Karpas-422 (cell line): ENCODE data around the gene COG4. TPM values are rescaled to one million over a fixed set of nuclear protein-coding genes. Genes with fewer than 3 reads are reported as not detected.
A peak's percentile ranks its signal among the peaks of the same experiment; 100 is the strongest.

Source experiments
- DNase-seq: peaks from one replicate; pipeline ENCODE4 v3.0.0-alpha.2; 2015
- H2AFZ ChIP-seq: fragments of 200-600 bp; sonication (generic); 2 replicates; pipeline ENCODE4 v1.6.1; 2014; ENCODE audit warnings: antibody characterized with exemption, low read length, mixed read lengths
- H3K27ac ChIP-seq: fragments of 200-600 bp; sonication (generic); 2 replicates; pipeline ENCODE4 v1.5.1; 2014; ENCODE audit warnings: mild to moderate bottlenecking, low read length, moderate library complexity
- H3K27me3 ChIP-seq: fragments of 200-600 bp; sonication (generic); 2 replicates; pipeline ENCODE4 v1.6.1; 2014; ENCODE audit warnings: low read length, mixed read lengths
- H3K36me3 ChIP-seq: fragments of 200-600 bp; sonication (generic); 2 replicates; pipeline ENCODE4 v1.6.1; 2014; ENCODE audit warnings: low read length, mixed read lengths; ENCODE audit not compliant: insufficient read depth
- H3K4me1 ChIP-seq: fragments of 200-600 bp; sonication (generic); 2 replicates; pipeline ENCODE4 v1.6.1; 2014; ENCODE audit warnings: mild to moderate bottlenecking, low read length, mixed read lengths
- H3K4me2 ChIP-seq: fragments of 200-600 bp; sonication (generic); 2 replicates; pipeline ENCODE4 v1.6.1; 2014; ENCODE audit warnings: low read length, low read depth, mild to moderate bottlenecking; ENCODE audit not compliant: poor library complexity, severe bottlenecking
- H3K4me3 ChIP-seq: fragments of 200-600 bp; sonication (generic); 2 replicates; pipeline ENCODE4 v1.5.1; 2014; ENCODE audit warnings: mild to moderate bottlenecking, antibody characterized with exemption, low read length, mixed read lengths
- H3K79me2 ChIP-seq: fragments of 200-600 bp; sonication (generic); 2 replicates; pipeline ENCODE4 v1.6.1; 2014; ENCODE audit warnings: mild to moderate bottlenecking, low read length, mixed read lengths
- H3K9ac ChIP-seq: fragments of 200-600 bp; sonication (generic); 2 replicates; pipeline ENCODE4 v1.6.0; 2014; ENCODE audit warnings: low read length
- H3K9me2 ChIP-seq: fragments of 200-600 bp; sonication (generic), shearing (Covaris generic); replicated peaks from 2 replicates; pipeline ENCODE4 v1.6.0; 2014; ENCODE audit warnings: mild to moderate bottlenecking, low read length, moderate library complexity; ENCODE audit not compliant: insufficient read depth
- H3K9me3 ChIP-seq: fragments of 300-700, 200-600 bp; sonication (generic); 2 replicates; pipeline ENCODE4 v1.6.1; 2014; ENCODE audit warnings: low read length, mixed read lengths
- H4K20me1 ChIP-seq: fragments of 200-600 bp; sonication (generic); 2 replicates; pipeline ENCODE4 v1.6.1; 2014; ENCODE audit warnings: mild to moderate bottlenecking, antibody characterized with exemption, low read length, low read depth; ENCODE audit not compliant: insufficient read depth
- total RNA-seq: library from RNA; depleted of rRNA; stranded (reverse); fragments of >200 nt; shearing (Covaris generic); gene quantifications from 2 replicates; pipeline ENCODE4 v1.2.3, GENCODE V29; 2014; ENCODE audit warnings: low replicate concordance

The COG4 gene
- total RNA-seq, 1 experiment from 2014 or later: 47.0 TPM

DNA sequence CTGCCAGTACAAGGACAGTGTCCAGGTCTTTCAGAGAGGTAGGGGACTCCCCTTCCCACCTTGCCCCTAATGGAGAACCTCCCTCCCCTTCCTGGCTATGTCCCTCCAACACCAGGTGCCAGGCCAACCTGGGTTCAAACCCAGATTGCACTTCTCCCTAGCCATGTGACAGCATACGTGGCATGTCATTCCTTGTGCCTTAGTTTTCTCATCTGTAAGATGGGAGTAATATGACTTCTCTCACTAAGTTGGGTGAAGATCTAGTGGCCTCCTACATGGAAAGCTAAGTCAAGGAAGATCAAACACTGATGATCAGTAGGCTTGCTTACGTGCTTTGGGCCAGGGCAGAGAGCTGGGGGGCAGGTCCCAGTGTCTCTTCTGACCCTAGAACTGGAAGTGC, 60.1 kb downstream of the COG4 start:
- no peak overlapping the region for H2AFZ ChIP-seq
- H3K36me3 ChIP-seq: no peaks in the 10 kb centered on the region
- H3K4me2 ChIP-seq: no peak overlapping the region
- H3K4me1 ChIP-seq: peaks cover 18% of the 10 kb centered on the region
- H4K20me1 ChIP-seq: no peaks in the 10 kb centered on the region
- H3K9me2 ChIP-seq: no peaks in the 10 kb centered on the region
- no peaks in the 10 kb centered on the region for H3K27me3 ChIP-seq
- no peaks in the 10 kb centered on the region for H3K79me2 ChIP-seq
- H3K4me3 ChIP-seq: no peak overlapping the region
- no peak overlapping the region for H3K27ac ChIP-seq
- no peak overlapping the region for H3K9ac ChIP-seq
- DNase-seq: no peak
- H3K9me3 ChIP-seq: no peaks in the 10 kb centered on the region

DNA sequence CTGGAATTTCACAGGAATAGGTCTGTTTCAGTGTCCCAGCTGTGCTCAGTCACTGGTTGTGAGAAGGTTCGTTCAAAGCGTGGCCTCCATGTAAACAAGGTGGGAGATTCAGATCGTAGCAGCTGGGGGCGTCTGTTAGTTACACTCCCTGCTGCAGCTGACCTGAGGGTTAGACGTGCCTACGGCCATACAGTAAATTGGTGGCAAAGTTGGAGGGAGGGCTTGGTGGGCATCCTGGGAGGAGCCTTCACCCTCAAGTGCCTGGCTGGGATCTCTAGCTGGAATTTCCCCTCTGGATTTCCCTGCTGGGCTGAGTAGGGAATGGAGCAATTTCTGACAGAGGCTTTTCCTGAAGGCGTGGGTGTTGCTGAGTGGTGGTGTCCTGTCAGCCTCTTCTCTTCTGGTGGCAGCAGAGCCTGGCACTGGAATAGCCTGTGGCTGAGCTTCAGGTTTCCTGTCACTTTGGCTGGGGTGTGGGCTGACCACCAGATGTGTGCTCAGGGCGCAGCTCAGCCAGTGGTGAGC, 62.6 kb downstream of the COG4 start:
- H3K27ac ChIP-seq: no peak overlapping the region
- H3K36me3 ChIP-seq: no peaks in the 10 kb centered on the region
- peaks cover 7% of the 10 kb centered on the region; the same call in 1 of the 2 replicates for H3K79me2 ChIP-seq
- peaks cover 23% of the 10 kb centered on the region for H3K4me1 ChIP-seq
- H4K20me1 ChIP-seq: no peaks in the 10 kb centered on the region
- H3K9me3 ChIP-seq: no peaks in the 10 kb centered on the region
- no peaks in the 10 kb centered on the region for H3K9me2 ChIP-seq
- no peak overlapping the region for H2AFZ ChIP-seq
- H3K27me3 ChIP-seq: no peaks in the 10 kb centered on the region
- no peak overlapping the region for H3K9ac ChIP-seq
- DNase-seq: no peak
- H3K4me3 ChIP-seq: no peak overlapping the region
- no peak overlapping the region for H3K4me2 ChIP-seq

DNA sequence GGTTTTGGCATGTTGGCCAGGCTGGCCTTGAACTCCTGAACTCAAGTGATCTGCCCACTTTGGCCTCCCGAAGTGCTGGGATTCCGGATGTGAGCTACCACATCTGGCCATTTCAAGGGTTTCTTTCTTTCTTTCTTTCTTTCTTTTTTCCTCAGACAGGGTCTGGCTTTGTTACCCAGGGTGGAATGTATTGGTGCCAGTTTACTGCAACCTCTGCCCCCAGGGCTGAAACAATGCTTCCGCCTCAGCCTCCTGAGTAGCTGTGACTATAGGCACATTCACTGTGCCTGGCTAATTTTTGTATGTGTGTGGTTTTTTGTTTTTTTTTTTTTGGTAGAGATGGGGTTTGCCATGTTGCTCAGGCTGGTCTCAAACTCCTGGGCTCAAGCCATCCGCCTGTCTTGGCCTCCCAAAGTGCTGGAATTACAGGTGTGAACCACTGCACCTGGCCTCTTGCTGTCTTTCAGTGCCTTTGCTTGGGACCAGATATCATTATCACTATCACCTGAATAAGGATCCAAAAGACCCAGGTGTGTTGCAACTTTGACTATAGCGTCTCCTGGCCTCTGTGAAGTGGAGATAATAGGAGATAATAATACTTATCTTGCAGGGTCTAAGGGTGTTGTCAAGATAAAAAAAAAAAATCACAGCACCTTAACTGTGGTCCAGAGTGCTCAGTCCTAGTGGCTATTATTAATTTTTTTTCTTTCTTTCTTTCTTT, 65.7 kb downstream of the COG4 start:
- no peak overlapping the region for H3K4me3 ChIP-seq
- no peaks in the 10 kb centered on the region for H3K9me3 ChIP-seq
- no peaks in the 10 kb centered on the region for H4K20me1 ChIP-seq
- H3K9ac ChIP-seq: no peak overlapping the region
- H3K27ac ChIP-seq: no peak overlapping the region
- H3K27me3 ChIP-seq: no peaks in the 10 kb centered on the region
- peaks cover 15% of the 10 kb centered on the region for H3K79me2 ChIP-seq
- no peaks in the 10 kb centered on the region for H3K36me3 ChIP-seq
- H3K4me1 ChIP-seq: peaks cover 19% of the 10 kb centered on the region
- no peaks in the 10 kb centered on the region for H3K9me2 ChIP-seq
- DNase-seq: no peak
- H3K4me2 ChIP-seq: no peak overlapping the region
- no peak overlapping the region for H2AFZ ChIP-seq

DNA sequence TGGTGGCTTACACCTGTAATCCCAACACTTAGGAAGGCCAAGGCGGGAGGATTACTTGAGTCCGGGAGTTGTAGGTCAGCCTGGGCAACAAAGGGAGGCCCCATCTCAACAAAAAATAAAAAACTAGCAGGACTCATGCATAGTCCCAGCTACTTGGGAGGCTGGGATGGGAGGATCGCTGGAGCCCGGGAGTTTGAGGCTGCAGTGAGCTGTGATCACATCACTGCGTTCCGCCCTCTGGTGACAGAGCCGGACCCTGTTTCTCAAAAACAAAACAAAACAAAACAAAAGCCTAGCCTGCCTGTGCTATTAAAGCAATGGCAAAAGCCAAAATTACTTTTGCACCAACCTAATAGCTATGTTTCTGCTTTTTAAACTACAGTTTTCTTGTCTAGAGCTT, 67.4 kb downstream of the COG4 start:
- no peak overlapping the region for H3K27ac ChIP-seq
- no peaks in the 10 kb centered on the region for H3K36me3 ChIP-seq
- DNase-seq: no peak
- H2AFZ ChIP-seq: no peak overlapping the region
- H3K9me3 ChIP-seq: no peaks in the 10 kb centered on the region
- H3K79me2 ChIP-seq: peaks cover 15% of the 10 kb centered on the region
- H4K20me1 ChIP-seq: no peaks in the 10 kb centered on the region
- H3K4me3 ChIP-seq: no peak overlapping the region; the same call in 1 of the 2 replicates
- H3K9ac ChIP-seq: no peak overlapping the region
- H3K4me1 ChIP-seq: peaks cover 19% of the 10 kb centered on the region
- peak overlapping the region; percentile 73 for H3K4me2 ChIP-seq
- H3K9me2 ChIP-seq: no peaks in the 10 kb centered on the region
- no peaks in the 10 kb centered on the region for H3K27me3 ChIP-seq

DNA sequence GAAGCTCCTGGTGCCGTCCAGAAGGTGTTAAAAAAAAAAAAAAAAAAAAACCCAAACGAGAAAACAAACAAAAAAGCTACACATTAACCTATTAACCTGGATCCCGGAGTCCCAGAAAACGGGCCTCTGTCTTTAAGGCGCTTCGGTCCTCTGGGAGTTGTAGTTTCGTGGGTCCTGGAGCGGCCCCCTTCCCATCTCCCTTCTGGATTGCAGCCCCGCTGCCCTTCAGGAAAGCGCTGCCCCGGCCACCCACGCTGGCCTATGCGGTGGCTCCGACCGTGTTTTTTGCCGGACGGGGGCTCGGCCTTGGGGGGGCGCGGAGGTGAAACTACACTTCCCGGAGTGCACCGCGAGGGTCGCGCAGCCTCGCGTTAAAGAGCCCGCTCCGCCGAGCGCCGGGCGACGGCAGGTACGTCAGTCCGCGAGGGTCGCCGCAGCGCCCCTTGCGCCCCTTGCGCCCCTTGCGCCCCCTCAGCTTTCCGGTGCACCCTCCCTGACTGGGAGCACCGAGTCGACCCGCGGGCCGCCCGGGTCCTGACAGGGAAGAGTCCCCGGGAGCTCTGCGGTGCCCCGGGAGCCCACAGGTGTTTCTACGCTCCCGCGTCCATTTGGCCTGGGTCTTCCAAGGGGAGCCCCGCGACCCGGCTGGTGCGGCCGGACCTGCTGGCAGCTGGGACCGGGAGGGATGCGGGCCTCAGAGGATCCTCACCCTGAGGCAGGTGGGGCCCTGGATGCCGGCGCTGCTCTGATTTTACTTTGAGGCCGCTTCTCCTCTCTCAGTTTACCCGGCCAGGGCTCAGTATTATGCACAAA, 68.9 kb downstream of the COG4 start, which contains the start of gene FCSK:
Gene FCSK, plus strand, starts transcription at position 374 of the 813 bp plus-strand sequence. CDS start 8,596 bp downstream, outside the sequence.
- DNase-seq: peak; percentile 90
- H3K4me1 ChIP-seq: peaks cover 19% of the 10 kb centered on the region

DNA sequence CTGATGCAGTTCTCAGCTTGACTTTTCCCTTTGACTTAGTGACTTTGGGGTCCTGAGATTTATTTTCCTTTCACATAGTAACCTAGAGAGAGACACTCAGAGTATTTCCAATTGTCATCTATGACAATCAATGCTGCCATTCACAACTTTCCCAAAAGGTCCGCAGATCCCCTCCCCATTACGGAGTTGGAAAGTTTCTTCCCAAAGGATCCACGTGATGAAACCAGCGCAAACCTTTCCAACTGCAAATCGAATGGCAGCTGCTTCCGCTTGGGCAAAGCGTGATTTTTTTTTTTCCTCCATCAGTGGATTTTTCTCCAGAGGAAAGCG, 69.5 kb downstream of the COG4 start:
- Histone ChIP-seq H3K79me2 (peaks cover 15% of the 10 kb centered on the region), H3K4me2 (peak overlapping the region; percentile 73), H2AFZ (peak overlapping the region; percentile 98), H3K36me3 (no peaks in the 10 kb centered on the region), H4K20me1 (no peaks in the 10 kb centered on the region), H3K4me1 (peaks cover 19% of the 10 kb centered on the region), H3K9me3 (no peaks in the 10 kb centered on the region), H3K27ac (peak overlapping the region; percentile 78; the same call in 1 of the 2 replicates), H3K9me2 (no peaks in the 10 kb centered on the region), H3K9ac (peak overlapping the region; percentile 93), H3K27me3 (no peaks in the 10 kb centered on the region), H3K4me3 (peak overlapping the region; percentile 82)
- DNase-seq: no peak

More for the DNA sequence above, 68.9 kb downstream of the COG4 start, which contains the start of gene FCSK:
- Histone ChIP-seq H4K20me1 (no peaks in the 10 kb centered on the region), H3K9me3 (no peaks in the 10 kb centered on the region), H3K27ac (peak within 1 kb of the TSS; percentile 78), H3K27me3 (no peaks in the 10 kb centered on the region), H2AFZ (peak within 1 kb of the TSS; percentile 98), H3K4me2 (peak within 1 kb of the TSS; percentile 73), H3K9me2 (no peaks in the 10 kb centered on the region), H3K36me3 (no peaks in the 10 kb centered on the region), H3K4me3 (peak within 1 kb of the TSS; percentile 82), H3K9ac (peak within 1 kb of the TSS; percentile 93), H3K79me2 (peaks cover 15% of the 10 kb centered on the region)

DNA sequence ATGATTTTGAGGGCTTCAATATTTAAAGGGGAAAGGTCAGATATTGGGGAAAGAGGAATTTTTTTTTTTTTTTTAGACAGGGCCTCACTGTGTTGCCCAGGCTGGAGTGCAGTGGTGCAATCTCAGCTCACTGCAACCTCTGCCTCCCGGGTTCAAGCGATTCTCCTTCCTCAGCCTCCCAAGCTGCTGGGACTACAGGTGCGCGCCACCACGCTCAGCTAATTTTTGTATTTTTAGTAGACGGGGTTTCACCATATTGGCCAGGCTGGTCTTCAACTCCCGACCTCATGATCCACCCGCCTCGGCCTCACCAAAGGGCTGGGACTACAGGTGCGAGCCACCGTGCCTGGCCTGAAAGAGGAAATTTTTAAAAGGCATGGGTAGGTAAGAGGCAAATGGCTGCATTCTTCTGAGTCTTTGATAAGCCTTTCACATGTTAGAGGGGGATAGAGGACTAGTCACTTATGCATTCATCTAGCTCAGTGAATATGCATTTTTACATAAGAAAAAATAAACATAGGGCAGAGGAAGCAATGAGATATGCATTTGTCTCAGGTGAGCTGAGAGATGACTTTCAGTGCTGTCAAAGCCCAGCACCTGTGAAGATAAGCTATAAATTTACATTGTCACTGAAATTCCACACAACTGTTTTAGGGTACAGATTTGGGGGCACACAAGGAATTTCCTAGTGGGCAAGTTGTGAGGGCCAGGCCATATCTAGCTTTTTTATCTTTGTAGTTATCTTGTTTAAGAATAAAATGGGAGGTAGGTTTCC, 70.0 kb downstream of the COG4 start:
- Histone ChIP-seq H4K20me1 (no peaks in the 10 kb centered on the region), H3K36me3 (no peaks in the 10 kb centered on the region), H2AFZ (peak overlapping the region; percentile 98), H3K9me2 (no peaks in the 10 kb centered on the region), H3K9me3 (no peaks in the 10 kb centered on the region), H3K9ac (peak overlapping the region; percentile 93), H3K4me1 (peaks cover 19% of the 10 kb centered on the region), H3K79me2 (peaks cover 15% of the 10 kb centered on the region), H3K27me3 (no peaks in the 10 kb centered on the region), H3K4me3 (peak overlapping the region; percentile 82), H3K27ac (peak overlapping the region; percentile 78; the same call in 1 of the 2 replicates), H3K4me2 (peak overlapping the region; percentile 73)
- DNase-seq: no peak
